CD4-positive, alpha-beta T cell treated with Interleukin-4 for 1 hour (primary cell): ENCODE data around the gene GTF2IRD1.
"Not testable (repeated sequence)": the region's sequence is repeated elsewhere in the genome, so short reads cannot be mapped to it uniquely, and the experiment has no call there.

ENCODE experiments used
- DNase-seq, 2 donors: peaks; one replicate each; pipeline ENCODE4 v3.0.0-alpha.2; 2020 to 2022

The GTF2IRD1 gene

GRCh38 chr7:74470504-74470903, 16.8 kb downstream of the GTF2IRD1 start:
- DNase-seq, result no peak

GRCh38 chr7:74473116-74473515, 19.4 kb downstream of the GTF2IRD1 start:
- no peak for DNase-seq

- DNase-seq, result no peak
These were observed 20.7 kb downstream of the GTF2IRD1 start for GRCh38 chr7:74474271-74474865.

GRCh38 chr7:74475243-74475986, 21.7 kb downstream of the GTF2IRD1 start:
- no peak for DNase-seq

- DNase-seq, result no peak
These were observed 22.3 kb downstream of the GTF2IRD1 start for GRCh38 chr7:74475987-74476350.

GRCh38 chr7:74476626-74477025, 22.9 kb downstream of the GTF2IRD1 start:
- no peak for DNase-seq

GRCh38 chr7:74478671-74479065, 25.0 kb downstream of the GTF2IRD1 start:
- DNase-seq, result no peak

- DNase-seq, result no peak
These were observed 25.5 kb downstream of the GTF2IRD1 start for GRCh38 chr7:74479066-74479781.

- DNase-seq, result peak in 1 of 2 donors; percentile 17
These were observed 26.5 kb downstream of the GTF2IRD1 start for GRCh38 chr7:74479961-74480829.

- no peak for DNase-seq
These were observed 27.2 kb downstream of the GTF2IRD1 start for GRCh38 chr7:74480861-74481417.

GRCh38 chr7:74481458-74482196, 27.9 kb downstream of the GTF2IRD1 start:
- no peak for DNase-seq

- DNase-seq, result no peak
These were observed 28.4 kb downstream of the GTF2IRD1 start for GRCh38 chr7:74482197-74482467.

- no peak for DNase-seq
These were observed 29.1 kb downstream of the GTF2IRD1 start for GRCh38 chr7:74482629-74483401.

- no peak for DNase-seq
These were observed 30.0 kb downstream of the GTF2IRD1 start for GRCh38 chr7:74483402-74484336.

- no peak for DNase-seq
These were observed 31.9 kb downstream of the GTF2IRD1 start for GRCh38 chr7:74485611-74486010.

- not testable (repeated sequence) for DNase-seq
These were observed 34.9 kb downstream of the GTF2IRD1 start for GRCh38 chr7:74488518-74489030.

GRCh38 chr7:74489997-74490945, 36.6 kb downstream of the GTF2IRD1 start:
- DNase-seq, result no peak

- DNase-seq, result not testable (repeated sequence)
These were observed 37.8 kb downstream of the GTF2IRD1 start for GRCh38 chr7:74491490-74491889.

- no peak for DNase-seq
These were observed 39.6 kb downstream of the GTF2IRD1 start for GRCh38 chr7:74493295-74493694.
